GM18498 (cell line): ENCODE results near the gene CAV2.

ENCODE experiments used
- ATAC-seq: cut with Tn5 transposase; IDR thresholded peaks from one replicate; pipeline ENCODE4 v1.9.1; 2021; ENCODE audit warnings: mild to moderate bottlenecking, moderate library complexity; ENCODE audit not compliant: unreplicated experiment

Gene CAV2

DNA sequence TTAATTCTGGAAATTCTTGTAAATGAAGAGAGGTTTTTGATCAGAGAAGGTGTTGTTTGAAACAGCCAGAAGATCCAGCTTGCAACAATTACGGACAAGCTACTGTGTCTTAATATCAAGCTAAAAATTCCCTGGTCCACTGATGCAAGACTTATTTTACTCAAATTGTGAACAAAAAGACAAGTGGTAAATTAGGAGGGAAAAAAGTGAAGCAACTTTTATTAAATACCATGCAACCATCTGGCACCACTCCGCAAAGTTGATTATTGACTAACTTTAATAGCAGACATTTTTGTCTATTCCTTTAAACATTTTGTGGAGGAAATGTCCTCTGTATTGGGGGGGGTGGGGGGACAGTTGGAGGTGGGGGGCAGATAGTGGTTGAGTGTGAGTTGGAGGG, 5.1 kb upstream of the CAV2 start:
- no peak for ATAC-seq

DNA sequence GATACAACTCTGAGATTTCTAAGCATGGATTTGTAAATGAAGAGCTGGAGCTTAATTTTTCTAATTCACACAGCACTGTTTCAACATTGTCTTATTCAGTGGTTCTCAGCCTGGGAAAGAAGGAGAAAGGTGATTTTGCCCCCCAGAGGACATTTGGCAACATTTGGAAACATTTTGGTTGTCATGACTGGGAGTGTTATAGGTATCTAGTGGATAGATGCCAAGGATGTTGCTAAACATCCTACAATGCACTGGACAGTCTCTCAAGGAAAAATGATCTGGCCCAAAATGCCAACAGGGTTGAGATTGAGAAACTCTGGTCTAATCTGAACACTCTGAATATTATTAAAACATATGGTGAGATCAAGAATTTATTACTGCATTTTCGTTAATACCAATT, 3.8 kb upstream of the CAV2 start:
- ATAC-seq = no peak

DNA sequence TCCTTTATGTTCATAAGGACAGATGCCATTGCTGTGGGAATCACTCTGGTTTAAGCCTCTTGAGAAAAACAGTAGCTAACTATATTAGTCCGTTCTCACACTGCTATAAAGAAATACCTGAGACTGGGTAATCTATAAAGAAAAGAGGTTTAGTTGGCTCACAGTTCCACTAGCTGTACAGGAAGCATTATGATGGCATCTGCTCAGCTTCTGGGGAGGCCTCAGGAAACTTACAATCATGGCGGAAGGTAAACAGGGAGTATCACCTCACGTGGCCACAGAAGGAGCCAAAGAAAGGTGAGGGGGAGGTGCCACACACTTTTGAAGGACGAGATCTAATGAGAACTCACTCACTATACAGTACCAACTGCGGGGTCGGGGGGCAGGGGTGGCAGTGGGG, 2.9 kb upstream of the CAV2 start:
- ATAC-seq = no peak

DNA sequence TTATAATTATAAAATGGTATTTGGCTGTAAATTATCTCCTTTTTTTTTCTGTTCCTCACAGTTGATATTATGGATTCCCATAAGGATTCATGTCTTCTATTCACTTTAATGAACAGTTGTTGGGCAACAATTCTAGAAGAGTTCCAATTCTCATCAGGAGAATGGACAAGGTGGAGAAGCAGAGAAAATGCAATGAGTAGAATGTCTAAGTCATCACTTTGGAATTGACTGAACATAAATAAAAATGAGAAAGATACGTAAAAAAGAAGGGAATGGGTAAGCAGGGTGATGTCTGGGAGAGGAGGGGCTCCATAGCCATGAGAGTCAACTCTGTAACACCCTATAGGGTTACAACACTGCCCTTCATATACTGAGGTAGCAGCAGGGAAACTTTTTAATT, 1.8 kb upstream of the CAV2 start:
- no peak for ATAC-seq

DNA sequence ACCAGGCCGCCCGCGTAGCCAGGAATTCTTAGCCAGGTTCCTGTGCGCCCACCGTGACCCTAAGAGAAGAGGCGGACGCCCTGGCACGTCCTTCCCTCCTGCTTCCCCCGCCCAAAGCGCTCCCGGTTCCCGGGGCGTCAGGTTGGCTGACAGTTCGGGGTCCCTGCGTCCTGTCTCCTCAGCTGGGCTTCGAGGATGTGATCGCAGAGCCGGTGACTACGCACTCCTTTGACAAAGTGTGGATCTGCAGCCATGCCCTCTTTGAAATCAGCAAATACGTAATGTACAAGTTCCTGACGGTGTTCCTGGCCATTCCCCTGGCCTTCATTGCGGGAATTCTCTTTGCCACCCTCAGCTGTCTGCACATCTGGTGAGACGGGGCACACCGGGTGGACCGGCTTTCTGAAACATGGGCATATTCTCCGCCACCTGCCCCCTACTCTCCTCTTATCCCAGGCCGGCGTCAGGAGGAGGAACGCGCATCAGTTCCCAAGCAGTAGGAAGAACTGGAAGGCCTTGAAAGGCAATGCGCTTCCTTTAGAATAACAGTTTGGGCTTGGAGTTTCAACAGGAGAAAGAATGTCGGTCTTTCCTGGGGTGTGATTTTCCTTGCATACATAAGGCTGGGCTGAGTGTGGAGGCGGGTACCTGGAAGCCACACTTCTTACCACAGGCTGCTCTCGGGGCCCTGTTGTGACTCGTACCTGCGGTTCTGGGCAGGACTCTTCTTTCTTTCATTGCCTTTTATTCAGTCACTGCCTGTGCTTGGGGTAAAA, 728 bp downstream of the CAV2 start:
- ATAC-seq = peak; percentile 82

DNA sequence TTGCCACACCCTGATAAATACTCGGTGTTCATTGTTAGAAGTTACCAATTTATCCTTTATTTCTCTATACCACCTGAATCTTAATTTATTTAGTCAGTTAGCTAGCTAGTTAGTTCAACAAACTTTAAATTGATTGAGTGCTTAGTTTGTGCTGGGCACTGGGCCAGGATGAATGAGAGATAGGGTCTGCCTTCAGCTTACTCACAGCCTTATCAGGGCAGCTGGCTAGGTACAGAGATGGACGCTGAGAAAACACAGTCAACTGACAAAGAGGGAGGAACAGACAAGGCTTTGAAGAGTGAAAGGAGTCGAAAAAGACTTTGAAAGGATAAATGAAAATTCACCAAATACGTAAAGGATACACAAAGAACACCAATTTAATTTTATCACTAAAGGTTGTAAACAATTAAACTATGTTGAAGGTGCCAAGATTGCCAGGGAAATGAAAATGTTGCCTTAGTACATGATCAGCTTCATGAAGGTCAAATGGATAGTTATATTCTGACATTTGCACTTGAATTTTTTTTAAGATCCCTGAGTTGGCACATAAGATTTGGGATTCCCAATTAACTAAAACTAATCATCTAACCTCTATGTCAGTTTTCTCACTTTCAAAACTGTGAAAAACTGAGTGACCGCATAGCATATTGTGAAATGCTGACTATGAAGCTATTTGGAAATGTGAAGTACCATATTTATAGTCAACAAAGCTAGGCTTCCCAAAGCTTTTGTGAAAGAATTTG, 2.1 kb downstream of the CAV2 start:
- ATAC-seq = no peak

DNA sequence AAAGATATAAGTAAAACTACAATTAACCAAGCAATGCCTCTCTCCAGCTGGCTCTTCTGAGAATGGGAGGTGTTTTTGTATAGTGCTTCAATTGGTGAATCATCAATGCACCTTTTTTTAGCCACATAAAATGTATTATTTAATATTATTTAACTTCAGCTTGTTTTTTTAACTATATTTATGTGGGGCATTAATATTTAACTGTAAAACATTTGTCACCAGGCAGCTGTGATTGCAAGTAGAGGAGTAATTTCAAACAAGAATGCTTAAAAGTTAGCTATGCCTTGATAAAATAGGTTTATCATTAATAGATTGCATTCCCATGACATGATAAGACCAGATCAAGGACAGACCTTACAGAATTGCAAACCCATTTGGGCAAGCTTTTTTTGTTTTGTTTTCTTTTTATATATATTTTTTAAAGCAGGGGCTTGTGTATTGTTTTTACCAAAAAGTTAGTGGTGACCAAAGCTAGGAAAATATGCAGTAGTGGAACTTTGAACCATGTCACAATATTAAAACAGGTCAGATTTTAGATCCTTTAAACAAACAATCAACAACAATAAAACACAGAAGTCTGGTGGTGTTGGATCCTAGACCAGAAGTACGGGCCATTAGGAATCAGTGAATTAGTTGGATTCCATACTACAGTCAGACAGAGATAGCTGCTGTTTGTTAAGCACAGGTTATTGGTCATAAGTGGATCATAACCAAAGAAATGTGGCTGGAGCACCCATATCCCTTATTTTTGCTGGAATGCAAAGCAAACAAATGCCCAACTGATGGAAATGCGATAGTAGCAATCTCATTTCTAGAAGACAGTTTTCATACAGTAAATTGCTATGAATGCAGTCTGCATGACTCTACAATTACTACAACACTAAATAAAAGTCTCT, 2.9 kb downstream of the CAV2 start:
- no peak for ATAC-seq

DNA sequence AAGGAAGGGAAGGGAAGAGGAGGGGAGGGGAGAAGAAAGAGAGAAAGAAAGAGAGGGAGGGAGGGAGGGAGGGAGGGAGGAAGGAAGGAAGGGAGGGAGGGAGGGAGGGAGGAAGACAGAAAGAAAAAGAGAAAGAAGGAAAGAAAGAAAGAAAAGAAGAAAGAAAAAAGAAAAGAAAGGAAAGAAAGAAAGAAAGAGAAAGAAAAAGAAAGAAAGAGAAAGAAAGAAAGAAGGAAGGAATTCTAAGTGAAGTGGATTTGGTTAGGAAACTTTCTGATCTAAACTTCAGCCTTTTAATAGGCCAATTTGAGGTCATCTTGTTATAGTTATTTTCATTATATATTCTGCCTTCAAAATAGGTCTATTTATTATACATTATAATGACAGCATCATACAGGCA, 4.3 kb downstream of the CAV2 start:
- ATAC-seq = no peak

DNA sequence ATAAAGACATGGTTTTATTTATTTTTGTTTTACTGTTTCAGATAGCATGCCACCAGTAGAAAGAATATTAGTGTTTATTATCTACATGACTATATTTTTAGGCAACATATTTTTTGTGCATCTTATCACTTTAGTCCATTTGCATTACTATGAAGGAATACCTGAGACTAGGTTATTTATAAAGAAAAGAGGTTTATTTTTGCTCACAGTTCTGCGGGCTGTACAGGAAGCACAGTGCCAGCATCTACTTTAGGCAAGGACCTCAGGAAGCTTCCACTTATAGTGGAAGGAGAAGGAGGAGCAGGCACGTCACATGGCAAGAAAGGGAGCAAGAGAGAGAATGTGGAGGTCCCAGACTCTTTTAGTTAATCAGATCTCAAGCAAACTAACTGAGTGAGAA, 5.7 kb downstream of the CAV2 start:
- no peak for ATAC-seq

DNA sequence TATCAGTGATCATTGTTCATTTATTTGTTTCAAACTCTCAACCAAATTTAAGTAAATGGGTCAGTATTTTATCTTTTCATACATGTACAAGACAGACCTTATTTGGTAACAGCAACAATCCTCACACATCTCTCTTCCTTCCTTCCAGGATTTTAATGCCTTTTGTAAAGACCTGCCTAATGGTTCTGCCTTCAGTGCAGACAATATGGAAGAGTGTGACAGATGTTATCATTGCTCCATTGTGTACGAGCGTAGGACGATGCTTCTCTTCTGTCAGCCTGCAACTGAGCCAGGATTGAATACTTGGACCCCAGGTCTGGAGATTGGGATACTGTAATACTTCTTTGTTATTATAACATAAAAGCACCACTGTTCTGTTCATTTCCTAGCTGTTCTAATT, 6.3 kb downstream of the CAV2 start:
- no peak for ATAC-seq

DNA sequence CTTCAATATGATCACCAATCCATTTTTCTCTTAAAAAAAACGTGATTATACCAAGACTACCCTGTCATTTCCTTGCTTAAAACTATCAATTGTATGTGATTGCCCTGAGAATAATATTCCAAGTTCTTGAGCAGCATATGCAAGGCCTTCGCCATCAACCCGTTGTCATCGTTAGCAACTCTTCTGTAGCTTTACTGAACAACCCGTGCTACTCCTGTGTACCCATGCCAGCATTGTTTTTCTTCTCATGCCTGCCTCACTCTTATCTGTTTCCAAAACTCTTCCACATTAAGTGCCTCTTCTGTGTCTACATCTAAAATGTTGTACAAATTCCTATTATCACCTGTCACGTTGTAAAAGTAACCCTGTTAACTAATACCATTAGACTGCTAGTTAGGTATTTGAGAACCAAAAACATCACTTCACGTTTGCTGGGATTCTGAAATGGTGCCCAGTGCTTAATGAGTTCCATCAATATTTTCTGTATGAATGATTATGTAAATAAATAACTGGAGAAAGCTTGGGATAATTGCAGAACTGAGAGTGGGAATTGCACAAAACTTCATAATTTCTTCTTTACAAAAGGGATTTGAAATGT, 10.5 kb downstream of the CAV2 start:
- ATAC-seq = no peak

DNA sequence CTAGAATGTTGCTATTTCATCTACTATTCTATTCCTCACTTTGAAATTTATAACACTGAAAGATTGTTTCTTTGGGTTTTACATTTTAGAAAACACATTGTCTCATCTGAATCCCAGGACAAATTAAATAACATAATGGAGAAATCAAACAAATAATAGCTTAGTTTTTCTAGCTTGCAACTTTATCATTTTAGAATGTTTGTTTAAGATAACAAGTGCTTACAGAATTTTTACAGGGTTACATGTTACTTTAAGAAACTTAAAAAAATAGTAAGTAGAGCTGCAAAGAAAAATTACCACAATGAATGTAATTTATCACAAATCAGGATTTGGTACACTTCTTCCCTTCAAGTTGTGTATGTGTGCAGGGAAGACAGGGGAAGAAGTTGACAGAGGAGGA, 11.3 kb downstream of the CAV2 start:
- ATAC-seq = no peak

DNA sequence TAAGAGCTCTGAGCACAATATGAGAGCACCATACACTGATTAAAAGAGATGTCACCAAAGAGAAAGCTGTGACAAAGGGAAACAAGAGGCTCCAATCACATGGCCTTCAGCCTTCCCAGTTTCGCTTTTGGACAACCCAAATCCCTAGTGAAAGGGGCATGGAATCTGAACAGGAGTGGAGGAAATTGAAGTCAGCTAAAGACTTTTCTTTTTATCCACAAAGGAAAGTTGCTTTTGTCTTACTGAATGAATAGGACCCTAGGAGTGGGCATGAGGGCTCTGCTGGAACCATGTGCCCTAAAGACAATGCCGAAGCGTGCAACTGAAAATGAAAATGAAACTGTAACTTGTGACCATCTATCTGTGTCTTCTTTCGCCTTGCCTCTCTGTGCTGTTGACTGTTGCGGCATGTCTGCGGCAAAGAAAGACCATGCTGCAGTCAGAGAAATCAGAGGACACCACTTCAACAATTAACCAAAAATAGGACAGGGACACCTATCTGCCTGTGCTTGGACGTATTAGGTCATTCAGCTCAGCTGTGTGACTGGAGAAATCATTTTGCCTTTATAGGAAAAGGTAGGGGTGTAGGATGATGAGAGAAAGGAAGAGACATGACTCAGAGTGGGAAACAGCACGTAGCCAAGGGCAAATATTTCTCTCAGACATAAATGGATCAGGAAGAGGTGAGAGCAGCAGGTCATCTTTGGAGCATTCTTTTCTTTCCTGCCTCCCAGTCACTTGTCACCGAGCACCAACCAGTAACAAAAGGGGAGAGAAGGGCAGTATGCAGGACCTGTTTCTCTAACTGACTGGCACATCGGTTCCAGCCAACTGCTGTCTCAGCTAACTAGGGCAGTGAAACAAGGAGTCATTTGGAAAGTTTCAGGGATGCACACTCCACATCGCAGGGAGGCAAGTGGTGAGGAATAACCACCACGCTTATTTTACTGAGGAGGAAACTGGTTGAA, 12.3 kb downstream of the CAV2 start:
- ATAC-seq = peak; percentile 99

DNA sequence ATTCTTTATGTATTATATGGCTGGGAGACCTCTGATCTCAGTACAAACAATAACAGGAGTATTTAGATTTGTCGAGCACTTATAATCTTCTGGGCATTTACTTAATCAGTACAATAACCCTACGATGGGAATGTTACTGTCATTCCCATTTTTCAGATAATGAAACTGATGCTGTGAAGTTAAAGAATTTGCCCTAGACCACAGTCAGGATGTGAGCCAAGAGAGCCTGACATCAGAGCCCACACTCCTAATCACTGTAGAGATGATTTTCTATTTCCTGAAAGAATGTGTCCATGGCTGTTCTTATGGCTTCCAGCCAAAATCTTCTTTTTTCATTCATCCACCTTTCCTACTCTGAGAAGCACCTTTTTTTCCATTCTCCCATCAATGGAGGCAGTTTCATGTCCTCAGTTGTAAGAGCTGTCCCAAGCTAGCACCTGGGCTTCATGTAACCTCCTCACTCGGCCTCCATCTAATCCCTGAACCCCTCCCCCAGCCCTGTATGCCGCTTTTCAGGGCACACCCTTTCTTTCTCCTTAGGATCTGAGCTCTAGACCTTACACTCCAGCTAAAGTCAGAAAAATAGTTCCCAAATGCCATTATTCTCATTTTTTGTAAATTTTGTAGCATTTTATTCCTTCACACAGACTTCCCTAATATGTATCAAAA, 13.1 kb downstream of the CAV2 start:
- ATAC-seq = peak; percentile 2

DNA sequence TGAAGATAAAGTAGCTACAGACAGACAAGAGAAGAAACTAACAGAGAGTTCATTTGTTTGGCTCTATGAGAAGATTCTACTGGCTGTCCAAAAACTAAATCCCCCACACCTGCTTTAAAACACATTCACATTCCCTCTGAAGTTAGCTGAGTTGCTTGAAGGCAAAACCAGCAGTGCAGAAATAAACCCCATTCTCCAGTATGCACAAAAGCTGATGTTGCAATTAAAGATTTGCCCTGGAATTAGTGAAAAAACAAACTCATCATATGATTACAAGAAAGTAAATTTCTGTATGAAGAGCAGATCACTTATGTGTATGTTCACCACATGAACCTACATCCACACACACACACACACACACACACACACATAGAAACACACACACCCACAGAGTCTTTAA, 16.0 kb downstream of the CAV2 start:
- ATAC-seq = no peak

DNA sequence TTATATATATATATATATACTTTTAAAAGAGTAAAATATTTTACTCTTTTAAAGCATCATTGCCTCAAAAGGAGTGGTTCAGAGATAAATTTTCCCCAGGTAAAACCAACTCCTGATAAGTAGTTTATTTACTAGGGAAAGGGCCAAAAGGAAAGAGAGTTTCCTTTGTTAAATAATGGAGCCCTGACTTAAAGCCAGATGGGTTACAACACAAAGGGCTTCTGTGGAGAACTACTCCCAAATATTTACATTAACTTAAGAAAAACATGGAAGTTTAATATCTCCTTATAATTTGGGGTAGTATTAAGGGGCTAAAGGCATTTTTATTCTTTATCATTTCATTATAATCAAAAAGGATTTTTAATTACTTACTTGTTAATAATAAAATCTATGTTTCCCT, 16.8 kb downstream of the CAV2 start:
- ATAC-seq = no peak

DNA sequence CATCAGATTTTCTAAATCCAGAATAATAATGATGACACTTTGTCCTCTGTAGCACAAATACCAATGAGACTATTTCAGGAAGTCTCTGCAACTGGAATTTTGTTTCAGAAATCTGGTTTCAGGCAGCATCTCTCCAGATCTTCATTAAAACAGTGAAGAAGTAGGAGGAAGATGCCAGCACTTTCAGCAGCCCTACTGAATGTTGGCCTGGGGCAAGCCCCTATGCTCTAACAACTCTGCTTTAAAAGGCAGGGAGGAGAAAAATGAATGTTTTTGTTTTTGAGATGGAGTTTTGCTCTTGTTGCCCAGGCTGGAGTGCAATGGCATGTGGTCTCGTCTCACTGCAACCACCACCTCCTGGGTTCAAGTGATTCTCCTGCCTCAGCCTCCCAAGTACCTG, 18.1 kb downstream of the CAV2 start:
- ATAC-seq = no peak

DNA sequence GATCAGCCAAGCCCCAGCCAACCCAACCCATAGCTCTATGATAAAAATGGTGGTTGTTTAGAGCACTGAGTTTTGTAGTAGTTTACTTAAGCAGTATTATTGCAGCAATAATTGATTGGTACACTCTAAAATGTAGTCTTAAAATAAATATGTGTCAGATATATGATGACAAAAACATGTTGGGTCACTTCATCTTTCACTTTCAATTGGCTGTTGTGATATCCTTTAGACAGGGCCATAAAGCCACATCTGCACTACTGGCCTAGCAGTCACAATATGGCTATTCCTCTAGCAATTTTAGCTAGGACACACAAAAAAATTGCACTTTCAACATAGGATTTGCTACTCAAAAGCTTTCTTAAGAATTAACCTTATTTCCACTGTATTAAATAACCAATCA, 19.4 kb downstream of the CAV2 start:
- ATAC-seq = no peak

DNA sequence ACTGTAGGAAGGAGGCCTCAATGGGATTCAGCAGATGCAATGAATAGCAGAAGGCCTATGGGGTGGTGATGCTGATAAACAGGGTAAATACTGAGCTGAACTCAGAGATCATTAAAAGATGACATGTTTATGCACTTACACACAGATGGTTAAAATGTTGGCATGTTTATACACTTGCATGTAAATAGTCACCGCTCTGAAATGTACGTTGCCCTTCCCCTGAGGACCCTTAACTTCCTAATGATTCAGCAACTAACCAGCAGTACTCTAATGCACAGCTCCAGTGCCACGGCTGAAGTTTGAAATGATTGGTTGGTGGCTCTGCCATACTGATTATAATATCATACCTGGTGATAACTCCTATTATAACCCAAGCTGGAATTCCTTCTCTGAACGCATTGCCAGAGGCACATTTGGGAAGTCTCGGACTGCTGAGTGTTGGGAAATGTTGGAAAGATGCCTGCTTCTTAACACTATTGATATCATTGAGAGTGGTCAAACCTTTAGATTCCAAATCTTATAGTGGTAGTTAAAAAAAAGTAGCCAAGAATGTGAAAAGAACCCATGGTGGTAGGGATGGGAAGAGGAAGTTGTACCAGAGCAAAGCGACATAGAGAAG, 21.6 kb downstream of the CAV2 start:
- no peak for ATAC-seq
